SW 1271 (cell line): ENCODE data around the gene HEXIM2.

Experiments used
- DNase-seq, 2 experiments: peaks; one replicate each; lab custom pipeline; 2025; lab: John Stamatoyannopoulos, UW

HEXIM2 gene

GRCh38 chr17:45143767-45144198 is 17.9 kb upstream of the HEXIM2 start:
- no peak for DNase-seq

GRCh38 chr17:45144199-45145034 is 17.3 kb upstream of the HEXIM2 start:
- no peak for DNase-seq

- no peak for DNase-seq
Observed at GRCh38 chr17:45145035-45145389, 16.7 kb upstream of the HEXIM2 start.

DNA sequence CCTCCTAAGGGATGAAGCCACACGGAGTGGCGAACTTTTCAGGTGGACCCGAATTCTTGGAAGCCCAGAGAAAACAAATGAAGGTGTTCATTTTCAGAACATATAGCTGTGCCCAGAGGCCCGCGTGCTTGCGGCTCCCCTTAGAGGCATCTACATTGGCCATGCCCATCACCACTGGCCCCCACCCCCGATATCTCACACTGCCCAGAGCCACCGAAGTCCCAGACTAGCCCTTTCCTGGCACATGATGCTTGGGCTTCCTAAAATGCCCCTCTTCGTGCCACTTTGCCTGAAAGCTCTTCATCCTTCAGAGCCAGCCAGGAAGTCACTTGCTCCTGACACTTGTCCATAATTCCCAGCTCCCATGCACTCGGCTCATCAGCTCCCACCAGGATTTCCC is 15.5 kb upstream of the HEXIM2 start:
- DNase-seq, result no peak

DNA sequence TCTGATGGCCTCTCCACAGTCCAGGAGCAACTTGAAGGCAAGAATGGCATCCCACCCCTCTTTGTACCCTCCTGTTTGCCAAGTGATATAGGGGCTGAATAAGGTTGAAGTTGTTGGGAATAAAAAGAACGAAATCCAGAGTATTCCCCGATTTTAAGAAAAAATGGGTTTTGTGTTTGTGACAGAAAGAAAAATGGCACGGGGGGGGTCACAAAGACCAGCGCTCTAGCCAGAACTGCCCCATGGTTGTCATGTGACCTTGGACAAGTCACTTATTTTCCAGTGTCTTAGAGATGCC is 15.1 kb upstream of the HEXIM2 start:
- no peak for DNase-seq

DNA sequence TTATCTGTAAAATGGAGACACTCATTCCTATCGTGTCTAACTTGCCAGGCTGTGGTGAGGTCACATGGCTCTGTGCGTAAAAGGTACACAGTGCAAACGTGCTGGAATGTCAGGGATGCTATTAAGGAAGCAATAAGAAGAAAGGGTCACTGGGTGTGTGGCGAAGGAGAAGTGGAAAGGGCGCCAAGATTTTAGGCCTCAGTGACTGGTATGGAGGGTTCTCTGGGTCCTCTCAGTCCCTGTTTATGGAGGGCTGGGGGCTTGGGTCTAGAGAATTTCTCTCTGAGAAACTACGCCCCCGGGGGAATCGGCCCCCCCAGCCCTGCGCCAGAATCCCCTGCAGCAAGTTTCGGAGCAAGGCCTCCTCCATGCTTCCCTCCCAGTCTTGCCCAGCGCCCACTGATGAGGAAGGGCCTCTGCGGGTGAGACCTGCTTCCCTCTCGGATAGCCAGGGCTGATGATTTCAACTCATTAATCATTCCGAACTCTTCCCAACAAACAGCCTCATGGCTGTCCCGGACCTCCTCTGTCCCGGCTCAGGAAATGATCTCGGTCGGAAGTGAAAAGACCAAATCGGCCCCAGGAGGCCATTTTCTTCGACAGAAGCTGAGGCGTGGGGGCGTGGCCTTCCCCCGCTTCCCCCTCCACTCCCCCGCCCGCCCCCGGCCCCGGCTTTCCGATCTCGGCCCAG is 14.6 kb upstream of the HEXIM2 start:
- peak in 1 of 2 experiments; percentile 81 for DNase-seq

DNA sequence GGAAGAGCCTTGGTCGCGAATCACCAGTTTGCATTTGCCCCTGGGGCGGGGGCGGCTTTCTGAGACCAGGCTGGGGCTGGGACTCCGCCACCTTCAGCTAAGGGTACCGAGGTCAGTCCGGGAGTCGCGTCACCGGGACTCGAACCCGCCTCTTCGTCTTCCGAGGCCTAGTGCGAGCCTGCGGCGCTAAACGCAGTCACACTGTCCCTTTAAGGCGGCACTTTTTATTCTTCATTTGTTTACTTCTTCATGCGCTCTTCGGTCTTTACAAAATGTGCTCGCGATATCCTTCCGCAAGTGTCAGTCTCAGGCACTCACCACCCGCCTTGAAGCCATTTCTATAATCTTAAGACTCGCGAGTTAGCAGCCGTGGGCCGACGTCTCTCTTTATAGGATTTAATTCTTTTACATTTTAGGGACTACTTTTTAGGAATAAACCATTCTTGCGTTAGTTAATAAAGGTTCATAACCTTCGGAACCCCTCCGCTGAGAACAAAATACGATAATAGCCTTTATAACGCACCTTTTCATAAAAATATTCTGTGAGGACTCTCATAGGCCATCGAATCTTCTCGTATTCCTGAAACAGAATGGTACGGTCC is 14.0 kb upstream of the HEXIM2 start:
- DNase-seq, result peak; percentile 94 to 97

GRCh38 chr17:45148183-45149036 is 13.3 kb upstream of the HEXIM2 start, which contains the start of gene HEXIM1:
HEXIM1 (plus strand) TSS chr17:45148475; CDS start chr17:45149191, 716 bp downstream.
- DNase-seq, result peak; percentile 98

DNA sequence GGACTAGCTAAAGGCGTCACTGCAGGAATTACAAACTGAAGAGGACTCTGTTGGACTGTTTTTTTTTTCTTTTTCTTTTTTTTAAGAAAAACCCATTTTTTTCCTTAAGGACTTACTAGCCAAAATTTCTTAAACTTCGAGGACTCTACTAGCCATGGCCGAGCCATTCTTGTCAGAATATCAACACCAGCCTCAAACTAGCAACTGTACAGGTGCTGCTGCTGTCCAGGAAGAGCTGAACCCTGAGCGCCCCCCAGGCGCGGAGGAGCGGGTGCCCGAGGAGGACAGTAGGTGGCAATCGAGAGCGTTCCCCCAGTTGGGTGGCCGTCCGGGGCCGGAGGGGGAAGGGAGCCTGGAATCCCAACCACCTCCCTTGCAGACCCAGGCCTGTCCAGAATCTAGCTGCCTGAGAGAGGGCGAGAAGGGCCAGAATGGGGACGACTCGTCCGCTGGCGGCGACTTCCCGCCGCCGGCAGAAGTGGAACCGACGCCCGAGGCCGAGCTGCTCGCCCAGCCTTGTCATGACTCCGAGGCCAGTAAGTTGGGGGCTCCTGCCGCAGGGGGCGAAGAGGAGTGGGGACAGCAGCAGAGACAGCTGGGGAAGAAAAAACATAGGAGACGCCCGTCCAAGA is 12.5 kb upstream of the HEXIM2 start:
- DNase-seq, result peak; percentile 63 to 82

DNA sequence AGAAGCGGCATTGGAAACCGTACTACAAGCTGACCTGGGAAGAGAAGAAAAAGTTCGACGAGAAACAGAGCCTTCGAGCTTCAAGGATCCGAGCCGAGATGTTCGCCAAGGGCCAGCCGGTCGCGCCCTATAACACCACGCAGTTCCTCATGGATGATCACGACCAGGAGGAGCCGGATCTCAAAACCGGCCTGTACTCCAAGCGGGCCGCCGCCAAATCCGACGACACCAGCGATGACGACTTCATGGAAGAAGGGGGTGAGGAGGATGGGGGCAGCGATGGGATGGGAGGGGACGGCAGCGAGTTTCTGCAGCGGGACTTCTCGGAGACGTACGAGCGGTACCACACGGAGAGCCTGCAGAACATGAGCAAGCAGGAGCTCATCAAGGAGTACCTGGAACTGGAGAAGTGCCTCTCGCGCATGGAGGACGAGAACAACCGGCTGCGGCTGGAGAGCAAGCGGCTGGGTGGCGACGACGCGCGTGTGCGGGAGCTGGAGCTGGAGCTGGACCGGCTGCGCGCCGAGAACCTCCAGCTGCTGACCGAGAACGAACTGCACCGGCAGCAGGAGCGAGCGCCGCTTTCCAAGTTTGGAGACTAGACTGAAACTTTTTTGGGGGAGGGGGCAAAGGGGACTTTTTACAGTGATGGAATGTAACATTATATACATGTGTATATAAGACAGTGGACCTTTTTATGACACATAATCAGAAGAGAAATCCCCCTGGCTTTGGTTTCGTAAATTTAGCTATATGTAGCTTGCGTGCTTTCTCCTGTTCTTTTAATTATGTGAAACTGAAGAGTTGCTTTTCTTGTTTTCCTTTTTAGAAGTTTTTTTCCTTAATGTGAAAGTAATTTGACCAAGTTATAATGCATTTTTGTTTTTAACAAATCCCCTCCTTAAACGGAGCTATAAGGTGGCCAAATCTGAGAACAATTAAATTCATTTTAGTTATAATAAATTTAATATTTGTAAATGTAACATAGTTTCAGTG is 11.7 kb upstream of the HEXIM2 start:
- peak in 1 of 2 experiments; percentile 62 for DNase-seq

GRCh38 chr17:45150911-45151809 is 10.5 kb upstream of the HEXIM2 start:
- DNase-seq, result peak in 1 of 2 experiments; percentile 48

GRCh38 chr17:45155029-45155428 is 6.6 kb upstream of the HEXIM2 start:
- DNase-seq, result no peak

DNA sequence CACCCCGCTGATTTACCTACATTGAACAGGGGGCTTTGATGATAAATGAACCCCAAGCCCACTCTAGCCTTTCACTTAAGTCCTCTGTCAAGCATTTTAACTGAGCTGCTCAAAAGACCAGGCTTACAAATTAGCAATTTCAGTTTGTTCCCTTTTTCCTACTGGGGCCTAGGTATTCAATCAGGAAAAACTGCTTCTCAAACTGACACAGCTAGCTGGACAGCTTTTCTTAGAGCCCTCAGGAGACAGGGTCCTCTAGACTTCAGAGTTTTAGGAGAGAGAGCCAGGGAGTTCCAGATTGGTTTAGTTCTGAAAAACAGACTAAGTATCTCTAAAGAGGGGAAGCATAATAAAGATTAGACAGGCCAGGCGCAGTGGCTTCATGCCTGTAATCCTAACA is 6.2 kb upstream of the HEXIM2 start:
- no peak for DNase-seq

DNA sequence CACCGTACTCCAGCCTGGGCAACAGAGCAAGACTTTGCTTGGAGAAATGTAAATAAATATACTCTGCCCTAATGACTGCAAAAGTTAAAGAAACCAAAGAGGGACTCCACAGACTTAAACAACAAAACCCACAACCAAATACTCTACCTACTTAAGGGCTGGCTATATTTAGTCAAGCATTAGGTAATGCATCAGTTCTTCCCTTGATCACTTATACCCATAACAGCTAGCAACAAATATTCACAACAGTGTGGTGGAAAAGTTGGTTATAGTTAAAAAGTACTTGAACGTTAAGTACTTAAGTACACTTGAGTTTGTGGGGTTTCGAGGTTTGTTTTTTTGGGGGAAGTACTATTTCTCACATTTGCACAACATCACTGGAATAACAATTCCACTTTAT is 5.4 kb upstream of the HEXIM2 start:
- no peak for DNase-seq

- peak; percentile 24 to 55 for DNase-seq
Observed at GRCh38 chr17:45160447-45161287, 1.0 kb upstream of the HEXIM2 start.

- no peak for DNase-seq
Observed at GRCh38 chr17:45162025-45162687, 481 bp downstream of the HEXIM2 start.

GRCh38 chr17:45164734-45165269 is 3.1 kb downstream of the HEXIM2 start:
- DNase-seq, result no peak
